ENCODE measurements around the gene KCNA5.

Gene KCNA5

GRCh38 chr12:5032821-5033220 lies 10.9 kb upstream of the KCNA5 start:
- DNase-seq (ENCODE audit: low spot score) = no peak
- no peaks in the 10 kb centered on the region for H3K4me1 ChIP-seq (ENCODE audit: insufficient read depth, poor library complexity, severe bottlenecking)
- TF ChIP-seq CTCF (IDR thresholded peaks at IDR 0.05; ENCODE audit: poor library complexity, severe bottlenecking) = no peak
- no peak overlapping the region for H3K27ac ChIP-seq (ENCODE audit: poor library complexity, severe bottlenecking)
- no peaks in the 10 kb centered on the region for H3K9me3 ChIP-seq (ENCODE audit: severe bottlenecking)
- H3K36me3 ChIP-seq (ENCODE audit: low read depth) = no peaks in the 10 kb centered on the region
- H3K27me3 ChIP-seq (ENCODE audit: insufficient read depth, poor library complexity, severe bottlenecking) = no peaks in the 10 kb centered on the region
- no peak for ATAC-seq (ENCODE audit: low read depth)
- no peak overlapping the region for H3K4me3 ChIP-seq (ENCODE audit: severe bottlenecking)

- no peaks in the 10 kb centered on the region for H3K36me3 ChIP-seq (ENCODE audit: low read depth)
- no peak overlapping the region for H3K27ac ChIP-seq (ENCODE audit: poor library complexity, severe bottlenecking)
- no peaks in the 10 kb centered on the region for H3K4me1 ChIP-seq (ENCODE audit: insufficient read depth, poor library complexity, severe bottlenecking)
- H3K27me3 ChIP-seq (ENCODE audit: insufficient read depth, poor library complexity, severe bottlenecking) = no peaks in the 10 kb centered on the region
- ATAC-seq (ENCODE audit: low read depth) (no peak), DNase-seq (ENCODE audit: low spot score) (no peak)
- no peaks in the 10 kb centered on the region for H3K9me3 ChIP-seq (ENCODE audit: severe bottlenecking)
- H3K4me3 ChIP-seq (ENCODE audit: severe bottlenecking) = no peak overlapping the region
- no peak for TF ChIP-seq CTCF (IDR thresholded peaks at IDR 0.05; ENCODE audit: poor library complexity, severe bottlenecking)
Measured at GRCh38 chr12:5033883-5034282, 9.8 kb upstream of the KCNA5 start.

GRCh38 chr12:5034603-5035002 lies 9.1 kb upstream of the KCNA5 start:
- TF ChIP-seq CTCF (IDR thresholded peaks at IDR 0.05; ENCODE audit: poor library complexity, severe bottlenecking) = no peak
- Histone ChIP-seq H3K27ac (ENCODE audit: poor library complexity, severe bottlenecking) (no peak overlapping the region), H3K27me3 (ENCODE audit: insufficient read depth, poor library complexity, severe bottlenecking) (no peaks in the 10 kb centered on the region), H3K36me3 (ENCODE audit: low read depth) (no peaks in the 10 kb centered on the region), H3K4me3 (ENCODE audit: severe bottlenecking) (no peak overlapping the region), H3K9me3 (ENCODE audit: severe bottlenecking) (no peaks in the 10 kb centered on the region), H3K4me1 (ENCODE audit: insufficient read depth, poor library complexity, severe bottlenecking) (no peaks in the 10 kb centered on the region)
- ATAC-seq (ENCODE audit: low read depth) (no peak), DNase-seq (ENCODE audit: low spot score) (no peak)

- no peaks in the 10 kb centered on the region for H3K9me3 ChIP-seq (ENCODE audit: severe bottlenecking)
- no peak for DNase-seq (ENCODE audit: low spot score)
- H3K27ac ChIP-seq (ENCODE audit: poor library complexity, severe bottlenecking) = no peak overlapping the region
- H3K36me3 ChIP-seq (ENCODE audit: low read depth) = no peaks in the 10 kb centered on the region
- no peak for ATAC-seq (ENCODE audit: low read depth)
- no peaks in the 10 kb centered on the region for H3K4me1 ChIP-seq (ENCODE audit: insufficient read depth, poor library complexity, severe bottlenecking)
- no peaks in the 10 kb centered on the region for H3K27me3 ChIP-seq (ENCODE audit: insufficient read depth, poor library complexity, severe bottlenecking)
- TF ChIP-seq CTCF (IDR thresholded peaks at IDR 0.05; ENCODE audit: poor library complexity, severe bottlenecking) = no peak
- no peak overlapping the region for H3K4me3 ChIP-seq (ENCODE audit: severe bottlenecking)
Measured at GRCh38 chr12:5035618-5036017, 8.1 kb upstream of the KCNA5 start.

- ATAC-seq (ENCODE audit: low read depth) = no peak
- Histone ChIP-seq H3K27me3 (ENCODE audit: insufficient read depth, poor library complexity, severe bottlenecking) (peaks cover 4% of the 10 kb centered on the region), H3K27ac (ENCODE audit: poor library complexity, severe bottlenecking) (no peak overlapping the region), H3K9me3 (ENCODE audit: severe bottlenecking) (no peaks in the 10 kb centered on the region), H3K4me3 (ENCODE audit: severe bottlenecking) (no peak overlapping the region), H3K4me1 (ENCODE audit: insufficient read depth, poor library complexity, severe bottlenecking) (no peaks in the 10 kb centered on the region), H3K36me3 (ENCODE audit: low read depth) (no peaks in the 10 kb centered on the region)
- DNase-seq (ENCODE audit: low spot score) = no peak
- no peak for TF ChIP-seq CTCF (IDR thresholded peaks at IDR 0.05; ENCODE audit: poor library complexity, severe bottlenecking)
Measured at GRCh38 chr12:5036031-5036430, 7.6 kb upstream of the KCNA5 start.

All from RWPE2 (cell line).